GM12878 (cell line): ENCODE data around the gene SNCB. TPM values are rescaled to one million over a fixed set of nuclear protein-coding genes. Genes with fewer than 3 reads are reported as not detected.
A peak's percentile ranks its signal among the peaks of the same experiment; 100 is the strongest.

Experiments used
- ATAC-seq: fragments of 200-7000 bp; cut with Tn5 transposase; 3 replicates; pipeline ENCODE4 v1.9.1; 2020; ENCODE audit warnings: mild to moderate bottlenecking, moderate library complexity
- BruUV-seq: library from RNA; stranded (reverse); fragments of 400-500 nt; replicated peaks from 2 replicates; lab custom pipeline; 2021; lab: Mats Ljungman, UMichigan
- CTCF ChIA-PET: fragments of 300-600 bp; sonication (Branson Sonifier 250); formaldehyde crosslinking; extraction: SDS; loops from one replicate; lab custom pipeline; 2021; ENCODE audit warnings: inconsistent platforms; lab: Yijun Ruan, JAX
- POLR2A ChIA-PET: fragments of 350-600 bp; formaldehyde crosslinking; extraction: SDS; loops from one replicate; lab custom pipeline; 2021; ENCODE audit warnings: inconsistent platforms; lab: Charles Lee
- RAD21 ChIA-PET: fragments of 300-600 bp; sonication (Branson Sonifier 250); formaldehyde crosslinking; loops from one replicate; lab custom pipeline; 2023; ENCODE audit warnings: antibody characterized with exemption; ENCODE audit not compliant: unreplicated experiment; lab: Charles Lee
- SMC1A ChIA-PET: fragments of 300-600 bp; sonication (Branson Sonifier 250); formaldehyde crosslinking; loops from one replicate; lab custom pipeline; 2023; ENCODE audit not compliant: unreplicated experiment, uncharacterized antibody; lab: Charles Lee
- DNase-seq: peaks from one replicate; pipeline ENCODE4 v3.0.0-alpha.2; 2011; ENCODE audit warnings: low read depth, low spot score
- FAIRE-seq: peaks from 3 replicates; lab custom pipeline; 2011; peaks lifted over from hg19 to GRCh38; lab: Jason Lieb, UNC
- H2AFZ ChIP-seq: 2 replicates; pipeline ENCODE4 v1.6.0; 2011; ENCODE audit warnings: low read depth, low read length, control low read depth; ENCODE audit not compliant: control insufficient read depth
- H3K27ac ChIP-seq: 2 replicates; pipeline ENCODE4 v1.5.1; 2011; ENCODE audit warnings: control low read depth; ENCODE audit not compliant: control insufficient read depth, insufficient read depth
- H3K27me3 ChIP-seq, 2 experiments: replicated peaks in 1 of 2; 2 replicates each; pipeline versions ENCODE4 v1.6.0 to v1.6.1; 2011; ENCODE audit warnings: low read length in 1 of 2; ENCODE audit not compliant: control insufficient read depth in 2 of 2, insufficient read depth in 2 of 2
- H3K36me3 ChIP-seq, 2 experiments: 2 replicates each; pipeline ENCODE4 v1.5.1; 2011; ENCODE audit warnings: low read length in 1 of 2; ENCODE audit not compliant: control insufficient read depth in 2 of 2, insufficient read depth in 2 of 2
- H3K4me1 ChIP-seq: 2 replicates; pipeline ENCODE4 v1.6.1; 2011; ENCODE audit warnings: mild to moderate bottlenecking, low read length, moderate library complexity, mixed read lengths; ENCODE audit not compliant: control insufficient read depth, insufficient read depth
- H3K4me2 ChIP-seq: 2 replicates; pipeline ENCODE4 v1.6.0; 2011; ENCODE audit warnings: control low read depth; ENCODE audit not compliant: control insufficient read depth, insufficient read depth
- H3K4me3 ChIP-seq: fragments of 200-600 bp; sonication (generic); 2 replicates; pipeline ENCODE4 v1.5.1; 2016
- H3K79me2 ChIP-seq: 2 replicates; pipeline ENCODE4 v1.6.0; 2011; ENCODE audit warnings: low read length; ENCODE audit not compliant: control insufficient read depth, insufficient read depth
- H3K9ac ChIP-seq: 2 replicates; pipeline ENCODE4 v1.8.0; 2011; ENCODE audit warnings: low read length, control low read depth, mixed read lengths; ENCODE audit not compliant: control insufficient read depth, insufficient read depth
- H3K9me3 ChIP-seq: replicated peaks from 3 replicates; pipeline ENCODE4 v1.5.1; 2011; ENCODE audit warnings: mild to moderate bottlenecking, low read length; ENCODE audit not compliant: control insufficient read depth, insufficient read depth
- H4K20me1 ChIP-seq: 2 replicates; pipeline ENCODE4 v1.6.0; 2011; ENCODE audit not compliant: control insufficient read depth, insufficient read depth
- ATF7 ChIP-seq: fragments of 450-650 bp; IDR thresholded peaks from 2 replicates; pipeline ENCODE4 v1.6.1; 2016; ENCODE audit warnings: low read depth, mild to moderate bottlenecking
- BACH1 ChIP-seq: fragments of 450-650 bp; IDR thresholded peaks from 2 replicates; pipeline ENCODE4 v1.6.1; 2017; ENCODE audit warnings: mild to moderate bottlenecking, borderline replicate concordance
- BCL11A ChIP-seq: IDR thresholded peaks from 2 replicates; pipeline ENCODE4 v1.6.1; 2011; ENCODE audit warnings: low read depth, low read length
- EED ChIP-seq: sonication (generic); IDR thresholded peaks from 2 replicates; pipeline ENCODE4 v1.6.1; 2016; ENCODE audit warnings: antibody characterized with exemption, low read depth
- EP300 ChIP-seq, 2 experiments: fragments of 150-350 bp in 1 of 2; IDR thresholded peaks; 2 replicates each; pipeline ENCODE4 v1.6.1; 2011 to 2012; ENCODE audit warnings: low read depth in 2 of 2, low read length in 2 of 2, borderline replicate concordance in 1 of 2, improper control_type of control experiment in 1 of 2, inconsistent platforms in 1 of 2; ENCODE audit not compliant: control insufficient read depth in 1 of 2
- EZH2 ChIP-seq: IDR thresholded peaks from 2 replicates; pipeline ENCODE4 v1.6.1; 2012; ENCODE audit warnings: low read depth, mild to moderate bottlenecking, control low read depth, inconsistent platforms, low read length, borderline replicate concordance; ENCODE audit not compliant: control insufficient read depth
- GABPA ChIP-seq: IDR thresholded peaks from 2 replicates; pipeline ENCODE4 v1.6.1; 2014; ENCODE audit warnings: antibody characterized with exemption, low read depth, mild to moderate bottlenecking, inconsistent platforms
- HDAC2 ChIP-seq: fragments of 200-600 bp; sonication (generic); IDR thresholded peaks from 2 replicates; pipeline ENCODE4 v1.6.1; 2017
- IKZF1 ChIP-seq: fragments of 450-650 bp; conservative IDR thresholded peaks from 2 replicates; pipeline ENCODE4 v1.6.1; 2017; ENCODE audit warnings: antibody characterized with exemption, mild to moderate bottlenecking
- LARP7 ChIP-seq: fragments of 450-650 bp; IDR thresholded peaks from 2 replicates; pipeline ENCODE4 v1.6.1; 2017; ENCODE audit warnings: mild to moderate bottlenecking
- MEF2B ChIP-seq: fragments of 450-650 bp; IDR thresholded peaks from 2 replicates; pipeline ENCODE4 v1.6.1; 2018; ENCODE audit warnings: mild to moderate bottlenecking, moderate library complexity; ENCODE audit not compliant: partially characterized antibody, poor library complexity, severe bottlenecking
- MTA2 ChIP-seq: fragments of 450-650 bp; IDR thresholded peaks from 2 replicates; pipeline ENCODE4 v1.6.1; 2016; ENCODE audit warnings: low read depth, mild to moderate bottlenecking, moderate library complexity
- NR2F1 ChIP-seq: fragments of 450-650 bp; conservative IDR thresholded peaks from 2 replicates; pipeline ENCODE4 v1.6.1; 2017; ENCODE audit warnings: mild to moderate bottlenecking
- RUNX3 ChIP-seq: IDR thresholded peaks from 2 replicates; pipeline ENCODE4 v1.6.1; 2012; ENCODE audit warnings: low read length, inconsistent platforms
- SP1 ChIP-seq: IDR thresholded peaks from one replicate; pipeline ENCODE4 v1.6.1; 2011; ENCODE audit warnings: low read depth, low read length
- SUZ12 ChIP-seq: fragments of 200-600 bp; sonication (generic); IDR thresholded peaks from one replicate; pipeline ENCODE4 v1.6.1; 2018; ENCODE audit warnings: antibody characterized with exemption, mild to moderate bottlenecking; ENCODE audit not compliant: unreplicated experiment
- TAF1 ChIP-seq: IDR thresholded peaks from 2 replicates; pipeline ENCODE4 v1.6.1; 2011; ENCODE audit warnings: mild to moderate bottlenecking, low read depth, low read length, borderline replicate concordance
- ZZZ3 ChIP-seq: IDR thresholded peaks from 2 replicates; pipeline ENCODE4 v1.6.1; 2011; ENCODE audit warnings: low read depth; ENCODE audit not compliant: control insufficient read depth, insufficient read length
- WGBS: methylation state at CpG from one replicate; pipeline ENCODE4 v1.1.6; 2016; ENCODE audit warnings: low lambda C conversion rate; ENCODE audit not compliant: insufficient replicate concordance, insufficient coverage; ENCODE audit errors: missing lambda C conversion rate; 5-methylcytosine and 5-hydroxymethylcytosine counted together
- in situ Hi-C: fragments of 300-500 bp; cut with MboI; formaldehyde crosslinking; loops from 9 replicates; pipeline ENCODE4 v1.14.3; 2018; ENCODE audit warnings: mixed read lengths
- intact Hi-C: fragments of 100-400 bp; cut with micrococcal nuclease; formaldehyde crosslinking; loops from one replicate; pipeline ENCODE4 v1.14.2; 2022; ENCODE audit not compliant: unreplicated experiment
- polyA plus RNA-seq, 11 experiments: library from polyadenylated mRNA; depleted of rRNA in 4 of 11; unstranded in 6 of 11; stranded (reverse) in 5 of 11; fragments of >200 nt; fragmentation: Nextera tagmentation in 4 of 11; fragmentation: Illumina TruSeq in 1 of 11; extraction: Ambion mirVana in 4 of 11; extraction: Trizol in 1 of 11; gene quantifications; 1 replicate in 1 of 11; 2 replicates in 10 of 11; pipeline versions ENCODE4 v1.2.1 to v1.2.3, GENCODE V29; 2011 to 2016; ENCODE audit warnings: inconsistent platforms in 2 of 11, missing spikeins in 2 of 11, low read depth in 1 of 11
- total RNA-seq, 4 experiments: library from RNA; depleted of rRNA in 3 of 4; stranded (reverse); fragments of >200 nt in 3 of 4; fragmentation: Illumina TruSeq in 1 of 4; extraction: Trizol in 1 of 4; gene quantifications; 2 replicates each; pipeline versions ENCODE4 v1.2.1 to v1.2.3, GENCODE V29; 2013 to 2021
- TF ChIP-seq, protein P1 (sequence below): fragments of 450-650 bp; IDR thresholded peaks from 2 replicates; pipeline ENCODE4 v1.6.1; 2017; ENCODE audit warnings: mild to moderate bottlenecking
- TF ChIP-seq, protein P2 (sequence below): fragments of 450-650 bp; IDR thresholded peaks from 2 replicates; pipeline ENCODE4 v1.6.1; 2016; ENCODE audit warnings: mild to moderate bottlenecking
- TF ChIP-seq, protein P3 (sequence below): fragments of 450-650 bp; IDR thresholded peaks from 2 replicates; pipeline ENCODE4 v1.6.1; 2017; ENCODE audit warnings: low read depth, mild to moderate bottlenecking, moderate library complexity

Gene SNCB
- total and polyA plus RNA-seq, 10 of the 15 experiments (the other 5 are each of a cell fraction or from before 2014, with no cell fraction given), result 0.75 TPM; not detected in 9

- intact Hi-C loops, result no loop called here
- DNase-seq (peak; percentile 61), ATAC-seq (peak; percentile 90), FAIRE-seq (no peak)
- Histone ChIP-seq H3K9ac (no peak overlapping the region), H3K79me2 (no peaks in the 10 kb centered on the region), H3K9me3 (no peaks in the 10 kb centered on the region), H3K27ac (no peak overlapping the region), H3K4me3 (no peak overlapping the region), H2AFZ (no peak overlapping the region), H3K4me1 (no peaks in the 10 kb centered on the region), H3K27me3 (peaks cover 0 to 5% of the 10 kb centered on the region in 2 experiments; a peak in 2 of 4 replicates), H3K36me3 (no peaks in the 10 kb centered on the region), H3K4me2 (no peak overlapping the region), H4K20me1 (no peaks in the 10 kb centered on the region)
- ChIA-PET POLR2A (no interaction called here), RAD21 (interaction anchor here (1.0 to 2.9 kb wide), 2 partner anchors 16 to 29 kb away, joined by 4 to 16 read pairs; partner anchors contain the start of gene TSPAN17), CTCF (interaction anchor here (1.8 to 3.2 kb wide), 2 partner anchors 16 to 19 kb away, joined by 6 to 25 read pairs; no protein-coding TSS in a partner anchor), SMC1A (interaction anchor here (2.0 kb wide), 1 partner anchor 16 kb away, joined by 7 read pairs; no protein-coding TSS in a partner anchor)
- BruUV-seq, result no TSS peak
- WGBS, result 1% methylated on average over 10 of the region's 10 CpGs
- in situ Hi-C loops, result no loop called here
- TF ChIP-seq BCL11A, result peak; percentile 68; the same call in 1 of the 2 replicates
- TF ChIP-seq NR2F1, result peak; percentile 64
- no peak for TF ChIP-seq TAF1
- no peak for TF ChIP-seq SP1
- TF ChIP-seq MTA2, result peak; percentile 68; the same call in 1 of the 2 replicates
- no peak for TF ChIP-seq HDAC2
- TF ChIP-seq, protein P1, sequence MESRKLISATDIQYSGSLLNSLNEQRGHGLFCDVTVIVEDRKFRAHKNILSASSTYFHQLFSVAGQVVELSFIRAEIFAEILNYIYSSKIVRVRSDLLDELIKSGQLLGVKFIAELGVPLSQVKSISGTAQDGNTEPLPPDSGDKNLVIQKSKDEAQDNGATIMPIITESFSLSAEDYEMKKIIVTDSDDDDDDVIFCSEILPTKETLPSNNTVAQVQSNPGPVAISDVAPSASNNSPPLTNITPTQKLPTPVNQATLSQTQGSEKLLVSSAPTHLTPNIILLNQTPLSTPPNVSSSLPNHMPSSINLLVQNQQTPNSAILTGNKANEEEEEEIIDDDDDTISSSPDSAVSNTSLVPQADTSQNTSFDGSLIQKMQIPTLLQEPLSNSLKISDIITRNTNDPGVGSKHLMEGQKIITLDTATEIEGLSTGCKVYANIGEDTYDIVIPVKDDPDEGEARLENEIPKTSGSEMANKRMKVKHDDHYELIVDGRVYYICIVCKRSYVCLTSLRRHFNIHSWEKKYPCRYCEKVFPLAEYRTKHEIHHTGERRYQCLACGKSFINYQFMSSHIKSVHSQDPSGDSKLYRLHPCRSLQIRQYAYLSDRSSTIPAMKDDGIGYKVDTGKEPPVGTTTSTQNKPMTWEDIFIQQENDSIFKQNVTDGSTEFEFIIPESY, result no peak
- TF ChIP-seq, protein P2, sequence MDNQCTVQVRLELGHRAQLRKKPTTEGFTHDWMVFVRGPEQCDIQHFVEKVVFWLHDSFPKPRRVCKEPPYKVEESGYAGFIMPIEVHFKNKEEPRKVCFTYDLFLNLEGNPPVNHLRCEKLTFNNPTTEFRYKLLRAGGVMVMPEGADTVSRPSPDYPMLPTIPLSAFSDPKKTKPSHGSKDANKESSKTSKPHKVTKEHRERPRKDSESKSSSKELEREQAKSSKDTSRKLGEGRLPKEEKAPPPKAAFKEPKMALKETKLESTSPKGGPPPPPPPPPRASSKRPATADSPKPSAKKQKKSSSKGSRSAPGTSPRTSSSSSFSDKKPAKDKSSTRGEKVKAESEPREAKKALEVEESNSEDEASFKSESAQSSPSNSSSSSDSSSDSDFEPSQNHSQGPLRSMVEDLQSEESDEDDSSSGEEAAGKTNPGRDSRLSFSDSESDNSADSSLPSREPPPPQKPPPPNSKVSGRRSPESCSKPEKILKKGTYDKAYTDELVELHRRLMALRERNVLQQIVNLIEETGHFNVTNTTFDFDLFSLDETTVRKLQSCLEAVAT, result 0 out of 2 replicates have a peak, but pooled peaks have one; percentile 6
- TF ChIP-seq ZZZ3, result no peak
- TF ChIP-seq GABPA, result no peak
- peak; percentile 46; the same call in 1 of the 2 replicates for TF ChIP-seq ATF7
- TF ChIP-seq EZH2, result no peak
- peak in 1 of 2 experiments; percentile 15; a peak in 1 of 4 replicates for TF ChIP-seq EP300 (IDR thresholded peaks at IDR 0.05; ENCODE audit: borderline replicate concordance in 1 of 2, control insufficient read depth in 1 of 2, low read depth in 2 of 2, low read length in 2 of 2)
- peak; percentile 27; the same call in 1 of the 2 replicates for TF ChIP-seq RUNX3
- peak; percentile 96 for TF ChIP-seq MEF2B
- TF ChIP-seq BACH1, result peak; percentile 98
- TF ChIP-seq EED, result no peak
- TF ChIP-seq, protein P3, sequence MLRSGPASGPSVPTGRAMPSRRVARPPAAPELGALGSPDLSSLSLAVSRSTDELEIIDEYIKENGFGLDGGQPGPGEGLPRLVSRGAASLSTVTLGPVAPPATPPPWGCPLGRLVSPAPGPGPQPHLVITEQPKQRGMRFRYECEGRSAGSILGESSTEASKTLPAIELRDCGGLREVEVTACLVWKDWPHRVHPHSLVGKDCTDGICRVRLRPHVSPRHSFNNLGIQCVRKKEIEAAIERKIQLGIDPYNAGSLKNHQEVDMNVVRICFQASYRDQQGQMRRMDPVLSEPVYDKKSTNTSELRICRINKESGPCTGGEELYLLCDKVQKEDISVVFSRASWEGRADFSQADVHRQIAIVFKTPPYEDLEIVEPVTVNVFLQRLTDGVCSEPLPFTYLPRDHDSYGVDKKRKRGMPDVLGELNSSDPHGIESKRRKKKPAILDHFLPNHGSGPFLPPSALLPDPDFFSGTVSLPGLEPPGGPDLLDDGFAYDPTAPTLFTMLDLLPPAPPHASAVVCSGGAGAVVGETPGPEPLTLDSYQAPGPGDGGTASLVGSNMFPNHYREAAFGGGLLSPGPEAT, result 0 out of 2 replicates have a peak, but pooled peaks have one; percentile 31
- TF ChIP-seq LARP7, result 0 out of 2 replicates have a peak, but pooled peaks have one; percentile 36
- no peak for TF ChIP-seq SUZ12
- peak; percentile 54; the same call in 1 of the 2 replicates for TF ChIP-seq IKZF1
These were observed 46.1 kb upstream of the SNCB start for GRCh38 chr5:176676361-176676824.
